GM12874 (cell line): ENCODE measurements around the gene ZNF701.

ENCODE experiments used
- CTCF ChIP-seq: IDR thresholded peaks from 2 replicates; pipeline ENCODE4 v1.5.1; 2011; ENCODE audit warnings: low read depth, mild to moderate bottlenecking, control low read depth, low read length, moderate library complexity; ENCODE audit not compliant: insufficient read depth

The ZNF701 gene

GRCh38 chr19:52626915-52627314 is 56.8 kb downstream of the ZNF701 start:
- no peak for TF ChIP-seq CTCF

GRCh38 chr19:52635786-52636570 is 65.9 kb downstream of the ZNF701 start:
- no peak for TF ChIP-seq CTCF
